ENCODE results near the gene TMC7. TPM values are rescaled to one million over a fixed set of nuclear protein-coding genes. Genes with fewer than 3 reads are reported as not detected.

Gene TMC7
- total and polyA plus RNA-seq, 2 of the 13 experiments (the other 11 are each of a cell fraction or from before 2014, with no cell fraction given) = 1.2 to 5.1 TPM

- TF ChIP-seq SNAPC4 (CRISPR knock-in tag; IDR thresholded peaks at IDR 0.05) = peak; percentile 93
- TF ChIP-seq SKIL (CRISPR knock-in tag; IDR thresholded peaks at IDR 0.05; ENCODE audit: borderline replicate concordance) = no peak
- TF ChIP-seq ARID5B (CRISPR knock-in tag; IDR thresholded peaks at IDR 0.05) = peak; percentile 48
- TF ChIP-seq, protein P1, sequence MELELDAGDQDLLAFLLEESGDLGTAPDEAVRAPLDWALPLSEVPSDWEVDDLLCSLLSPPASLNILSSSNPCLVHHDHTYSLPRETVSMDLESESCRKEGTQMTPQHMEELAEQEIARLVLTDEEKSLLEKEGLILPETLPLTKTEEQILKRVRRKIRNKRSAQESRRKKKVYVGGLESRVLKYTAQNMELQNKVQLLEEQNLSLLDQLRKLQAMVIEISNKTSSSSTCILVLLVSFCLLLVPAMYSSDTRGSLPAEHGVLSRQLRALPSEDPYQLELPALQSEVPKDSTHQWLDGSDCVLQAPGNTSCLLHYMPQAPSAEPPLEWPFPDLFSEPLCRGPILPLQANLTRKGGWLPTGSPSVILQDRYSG (CRISPR knock-in tag; IDR thresholded peaks at IDR 0.05) = peak; percentile 79; the same call in 1 of the 2 replicates
- TF ChIP-seq TARDBP (CRISPR knock-in tag; IDR thresholded peaks at IDR 0.05) = peak; percentile 98
- peak; percentile 95 for TF ChIP-seq ZNF782 (CRISPR knock-in tag; IDR thresholded peaks at IDR 0.05; ENCODE audit: borderline replicate concordance)
- TF ChIP-seq SKI (IDR thresholded peaks at IDR 0.05; ENCODE audit: partially characterized antibody) = peak; percentile 34
- no peak; the same call in 1 of the 2 replicates for TF ChIP-seq XBP1 (CRISPR knock-in tag; IDR thresholded peaks at IDR 0.05)
- no peak for TF ChIP-seq ZNF3 (CRISPR knock-in tag; IDR thresholded peaks at IDR 0.05)
- TF ChIP-seq ZNF747 (CRISPR knock-in tag; IDR thresholded peaks at IDR 0.05; ENCODE audit: borderline replicate concordance) = peak; percentile 87; the same call in 1 of the 2 replicates
- peak; percentile 88 for TF ChIP-seq RBM22 (optimal IDR thresholded peaks at IDR 0.05; ENCODE audit: low read length)
These were observed 83.9 kb downstream of the TMC7 start, which contains the start of gene COQ7 (continued) for GRCh38 chr16:19067349-19068236.
